HEK293T (cell line): ENCODE results near the gene DNMT3B.

Experiments
- BHLHE40 ChIP-seq: fragments of 450-650 bp; IDR thresholded peaks from 2 replicates; pipeline ENCODE4 v1.6.1; 2016; ENCODE audit warnings: mild to moderate bottlenecking, moderate library complexity, borderline replicate concordance
- CTBP1 ChIP-seq: fragments of 450-650 bp; IDR thresholded peaks from 2 replicates; pipeline ENCODE4 v1.6.1; 2016; ENCODE audit warnings: borderline replicate concordance
- FOXA1 ChIP-seq: fragments of 450-650 bp; IDR thresholded peaks from 2 replicates; pipeline ENCODE4 v1.6.1; 2016; ENCODE audit warnings: mild to moderate bottlenecking
- FOXK2 ChIP-seq: fragments of 450-650 bp; IDR thresholded peaks from 2 replicates; pipeline ENCODE4 v1.6.1; 2016; ENCODE audit warnings: mild to moderate bottlenecking
- FOXM1 ChIP-seq: fragments of 450-650 bp; IDR thresholded peaks from 2 replicates; pipeline ENCODE4 v1.6.1; 2017; ENCODE audit warnings: mild to moderate bottlenecking, borderline replicate concordance
- HDGF ChIP-seq: fragments of 450-650 bp; IDR thresholded peaks from 2 replicates; pipeline ENCODE4 v1.6.1; 2017; ENCODE audit warnings: antibody characterized with exemption, borderline replicate concordance
- SP1 ChIP-seq: fragments of 450-650 bp; IDR thresholded peaks from 2 replicates; pipeline ENCODE4 v1.6.1; 2017
- SUZ12 ChIP-seq: fragments of 450-650 bp; IDR thresholded peaks from 2 replicates; pipeline ENCODE4 v1.6.1; 2016; ENCODE audit warnings: mild to moderate bottlenecking
- ZNF384 ChIP-seq: fragments of 450-650 bp; IDR thresholded peaks from 2 replicates; pipeline ENCODE4 v1.6.1; 2016

DNA sequence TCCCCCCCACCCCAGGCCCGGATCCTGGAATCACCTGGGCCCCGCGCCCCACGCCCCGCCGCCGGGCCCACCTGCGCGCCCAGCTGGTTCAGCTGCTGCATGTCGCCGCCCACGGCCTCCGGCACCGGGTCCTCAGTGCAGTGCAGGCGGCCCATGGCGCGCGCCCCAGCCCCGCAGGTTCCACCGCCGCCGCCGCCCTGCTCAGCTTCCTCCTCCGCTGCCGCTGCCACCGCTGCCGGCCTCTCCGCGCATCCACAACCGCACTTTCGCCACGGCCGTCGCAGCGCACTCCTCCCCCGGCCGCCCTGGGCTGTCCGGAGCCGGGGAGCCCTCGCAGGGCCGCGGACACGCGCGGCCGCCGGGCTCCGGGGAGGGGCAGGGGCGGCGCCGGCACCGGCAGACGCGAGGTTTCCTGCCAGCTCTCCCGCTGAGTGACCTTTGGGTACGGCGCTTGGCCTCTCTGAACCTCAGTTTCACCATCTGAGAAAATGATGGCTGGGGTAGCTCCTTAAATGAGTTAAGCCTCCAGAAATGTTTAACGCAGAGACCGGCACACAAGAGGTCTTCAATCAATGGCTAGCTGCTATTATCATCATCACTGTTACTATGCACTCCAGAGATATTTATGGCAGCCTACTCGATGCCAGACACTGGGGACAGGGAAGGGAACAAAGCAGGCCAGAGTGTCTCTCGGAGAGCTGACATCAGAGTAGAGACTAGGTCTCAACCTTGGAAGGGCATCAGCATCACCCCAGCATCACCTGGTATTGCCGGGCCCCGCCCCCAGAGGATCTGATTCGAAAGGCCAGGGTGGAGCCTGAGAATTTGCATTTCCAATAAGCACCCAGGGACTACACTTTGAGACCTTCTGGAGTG lies 18.7 kb upstream of the DNMT3B start, which contains the start of gene COMMD7:
- TF ChIP-seq BHLHE40 = no peak
- no peak for TF ChIP-seq SP1
- TF ChIP-seq FOXM1 = no peak
- TF ChIP-seq FOXA1 = no peak
- TF ChIP-seq ZNF384 = no peak
- TF ChIP-seq HDGF = no peak
- TF ChIP-seq SUZ12 = no peak
- TF ChIP-seq FOXK2 = no peak
- no peak for TF ChIP-seq CTBP1
